Measurements from ENCODE around the gene IGSF3.
"Not testable (repeated sequence)": the region's sequence is repeated elsewhere in the genome, so short reads cannot be mapped to it uniquely, and the experiment has no call there.

The IGSF3 gene

DNA sequence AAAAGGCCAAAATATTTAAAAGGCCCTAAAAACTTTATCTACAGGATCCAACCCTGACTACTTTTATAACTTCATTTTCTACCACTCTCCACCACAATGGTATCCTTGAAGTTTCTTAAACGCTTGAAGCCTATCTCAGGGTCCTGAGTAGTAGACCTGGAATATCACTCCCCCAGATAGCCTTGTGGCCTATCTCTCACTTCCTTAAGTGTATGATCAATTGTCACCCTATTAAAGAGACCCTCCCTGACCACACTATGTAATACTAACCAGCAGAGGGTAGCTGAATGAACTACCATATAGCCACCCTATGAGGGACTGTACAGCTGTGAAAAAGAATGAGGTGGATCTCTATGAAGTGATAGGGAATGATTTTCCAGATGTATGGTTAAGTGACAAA, 102.3 kb downstream of the IGSF3 start:
- TF ChIP-seq SUZ12 (IDR thresholded peaks at IDR 0.05; ENCODE audit: extremely low read depth, insufficient read depth, insufficient read length) (no peak), ZNF274 (IDR thresholded peaks at IDR 0.05; ENCODE audit: low read depth, low read length) (no peak), YY1 (IDR thresholded peaks at IDR 0.05; ENCODE audit: insufficient read depth, insufficient read length) (no peak)
- no peak for DNase-seq (ENCODE audit: low read depth, low spot score)
- Histone ChIP-seq H3K4me1 (ENCODE audit: insufficient read depth, insufficient read length) (peaks cover 5% of the 10 kb centered on the region), H3K9me3 (ENCODE audit: insufficient read depth, low read length) (peaks cover 33% of the 10 kb centered on the region), H3K4me3 (ENCODE audit: insufficient read length, low read depth) (no peak overlapping the region), H3K27me3 (ENCODE audit: insufficient read depth, insufficient read length) (no peaks in the 10 kb centered on the region), H3K36me3 (ENCODE audit: insufficient read depth, insufficient read length, low read length) (peaks cover 7% of the 10 kb centered on the region), H3K9ac (ENCODE audit: insufficient read length, low read depth) (no peak overlapping the region)

DNA sequence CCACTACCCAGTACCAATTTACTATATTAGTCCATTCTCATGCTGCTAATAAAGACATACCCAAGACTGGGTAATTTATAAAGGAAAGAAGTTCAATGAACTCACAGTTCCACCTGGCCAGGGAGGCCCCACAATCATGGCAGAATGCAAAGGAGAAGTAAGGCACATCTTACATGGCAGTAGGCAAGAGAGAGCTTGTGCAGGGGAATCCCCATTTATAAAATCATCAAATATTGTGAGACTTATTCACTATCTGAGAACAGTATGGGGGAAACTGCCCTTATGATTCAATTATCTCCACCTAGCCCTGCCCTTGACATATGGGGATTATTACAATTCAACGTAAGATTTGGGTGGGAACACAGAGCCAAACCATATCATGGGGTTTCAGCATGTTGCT, 103.1 kb downstream of the IGSF3 start:
- H3K9ac ChIP-seq (ENCODE audit: insufficient read length, low read depth), result no peak overlapping the region
- H3K4me3 ChIP-seq (ENCODE audit: insufficient read length, low read depth), result no peak overlapping the region
- H3K27me3 ChIP-seq (ENCODE audit: insufficient read depth, insufficient read length), result no peaks in the 10 kb centered on the region
- peaks cover 33% of the 10 kb centered on the region for H3K9me3 ChIP-seq (ENCODE audit: insufficient read depth, low read length)
- TF ChIP-seq SUZ12 (IDR thresholded peaks at IDR 0.05; ENCODE audit: extremely low read depth, insufficient read depth, insufficient read length) (no peak), ZNF274 (IDR thresholded peaks at IDR 0.05; ENCODE audit: low read depth, low read length) (no peak), YY1 (IDR thresholded peaks at IDR 0.05; ENCODE audit: insufficient read depth, insufficient read length) (no peak)
- peaks cover 7% of the 10 kb centered on the region for H3K36me3 ChIP-seq (ENCODE audit: insufficient read depth, insufficient read length, low read length)
- no peaks in the 10 kb centered on the region for H3K4me1 ChIP-seq (ENCODE audit: insufficient read depth, insufficient read length)
- no peak for DNase-seq (ENCODE audit: low read depth, low spot score)

DNA sequence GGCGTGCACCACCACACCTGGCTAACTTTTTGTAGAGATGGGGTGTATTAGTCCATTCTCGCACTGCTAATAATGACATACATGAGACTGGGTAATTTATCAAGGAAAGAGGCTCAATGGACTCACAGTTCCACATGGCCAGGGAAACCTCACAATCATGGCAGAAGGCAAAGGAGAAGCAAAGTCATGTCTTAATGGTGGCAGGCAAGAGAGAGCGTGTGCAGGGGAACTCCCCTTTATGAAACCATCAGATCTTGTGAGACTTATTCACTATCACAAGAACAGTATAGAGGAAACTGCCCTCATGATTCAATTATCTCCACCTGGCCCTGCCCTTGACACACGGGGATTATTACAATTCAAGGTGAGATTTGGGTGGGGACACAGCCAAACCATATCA, 105.1 kb downstream of the IGSF3 start:
- H3K27me3 ChIP-seq (ENCODE audit: insufficient read depth, insufficient read length); H3K4me3 ChIP-seq (ENCODE audit: insufficient read length, low read depth); H3K36me3 ChIP-seq (ENCODE audit: insufficient read depth, insufficient read length, low read length); H3K9ac ChIP-seq (ENCODE audit: insufficient read length, low read depth); DNase-seq (ENCODE audit: low read depth, low spot score); H3K4me1 ChIP-seq (ENCODE audit: insufficient read depth, insufficient read length): not testable (repeated sequence)
- peaks cover 33% of the 10 kb centered on the region for H3K9me3 ChIP-seq (ENCODE audit: insufficient read depth, low read length)

DNA sequence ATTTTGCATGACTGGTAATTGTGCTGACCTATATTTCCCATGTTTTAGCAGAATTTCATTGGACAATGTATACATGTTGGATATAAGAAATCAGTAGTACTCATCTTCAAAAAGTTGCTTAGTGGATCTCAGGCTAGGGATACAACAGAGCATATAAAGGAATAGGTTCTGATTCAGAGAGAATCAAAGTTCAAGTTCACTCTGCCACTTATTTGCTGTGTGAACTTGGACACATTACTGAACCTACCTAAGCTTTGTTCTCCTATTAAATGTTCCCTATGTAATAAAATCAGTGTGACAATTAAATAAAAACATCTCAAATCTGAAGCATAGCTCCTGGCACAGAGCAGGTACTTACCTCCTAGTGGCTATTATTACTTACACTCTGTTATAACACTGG, 106.0 kb downstream of the IGSF3 start:
- H3K9ac ChIP-seq (ENCODE audit: insufficient read length, low read depth), result no peak overlapping the region
- no peak for DNase-seq (ENCODE audit: low read depth, low spot score)
- no peak overlapping the region for H3K4me3 ChIP-seq (ENCODE audit: insufficient read length, low read depth)
- TF ChIP-seq ZNF274 (IDR thresholded peaks at IDR 0.05; ENCODE audit: low read depth, low read length) (no peak), SUZ12 (IDR thresholded peaks at IDR 0.05; ENCODE audit: extremely low read depth, insufficient read depth, insufficient read length) (no peak), YY1 (IDR thresholded peaks at IDR 0.05; ENCODE audit: insufficient read depth, insufficient read length) (no peak)
- H3K27me3 ChIP-seq (ENCODE audit: insufficient read depth, insufficient read length), result no peaks in the 10 kb centered on the region
- H3K9me3 ChIP-seq (ENCODE audit: insufficient read depth, low read length), result peaks cover 33% of the 10 kb centered on the region
- H3K36me3 ChIP-seq (ENCODE audit: insufficient read depth, insufficient read length, low read length), result peaks cover 2% of the 10 kb centered on the region
- H3K4me1 ChIP-seq (ENCODE audit: insufficient read depth, insufficient read length), result no peaks in the 10 kb centered on the region

DNA sequence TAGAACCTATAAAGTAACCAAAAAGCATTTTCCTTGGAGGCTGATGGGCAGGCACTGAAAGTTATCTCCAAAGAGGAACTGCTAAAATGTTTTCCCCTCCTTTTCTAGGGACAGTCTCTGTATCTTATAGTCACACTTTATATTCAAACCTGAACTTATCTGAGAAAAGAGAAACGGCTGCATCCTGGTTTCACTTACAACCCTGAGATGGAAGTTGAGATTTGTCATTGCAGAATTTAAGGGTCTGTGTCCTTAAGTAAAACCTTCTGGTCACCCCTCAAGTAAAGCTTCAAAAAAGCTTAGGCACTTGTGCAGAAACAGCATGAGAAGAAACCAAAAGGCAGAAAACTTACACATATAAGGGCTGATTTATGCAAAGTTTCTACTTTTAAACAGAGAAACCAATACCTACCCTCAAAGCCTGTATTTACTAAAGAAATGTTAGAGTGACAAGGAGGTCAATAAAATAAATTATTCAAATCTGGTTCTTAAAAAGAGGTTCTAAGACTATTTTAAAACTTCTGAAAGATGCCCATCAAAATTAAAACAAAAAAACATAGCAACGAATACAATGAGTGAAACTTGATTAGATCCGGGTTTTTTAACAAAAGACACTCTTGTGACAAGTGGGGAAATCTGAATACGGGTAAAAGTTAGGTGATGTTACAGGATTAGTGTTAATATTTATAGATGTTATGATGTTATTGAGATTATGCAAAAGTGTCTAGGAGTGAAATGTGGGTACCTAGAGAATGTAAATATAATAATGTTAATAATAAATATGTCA, 106.6 kb downstream of the IGSF3 start:
- Histone ChIP-seq H3K4me3 (ENCODE audit: insufficient read length, low read depth) (no peak overlapping the region), H3K4me1 (ENCODE audit: insufficient read depth, insufficient read length) (no peaks in the 10 kb centered on the region), H3K36me3 (ENCODE audit: insufficient read depth, insufficient read length, low read length) (peaks cover 2% of the 10 kb centered on the region), H3K9me3 (ENCODE audit: insufficient read depth, low read length) (peaks cover 33% of the 10 kb centered on the region), H3K27me3 (ENCODE audit: insufficient read depth, insufficient read length) (no peaks in the 10 kb centered on the region), H3K9ac (ENCODE audit: insufficient read length, low read depth) (no peak overlapping the region)
- no peak for TF ChIP-seq ZNF274 (IDR thresholded peaks at IDR 0.05; ENCODE audit: low read depth, low read length)
- TF ChIP-seq SUZ12 (IDR thresholded peaks at IDR 0.05; ENCODE audit: extremely low read depth, insufficient read depth, insufficient read length), result no peak
- no peak for DNase-seq (ENCODE audit: low read depth, low spot score)

DNA sequence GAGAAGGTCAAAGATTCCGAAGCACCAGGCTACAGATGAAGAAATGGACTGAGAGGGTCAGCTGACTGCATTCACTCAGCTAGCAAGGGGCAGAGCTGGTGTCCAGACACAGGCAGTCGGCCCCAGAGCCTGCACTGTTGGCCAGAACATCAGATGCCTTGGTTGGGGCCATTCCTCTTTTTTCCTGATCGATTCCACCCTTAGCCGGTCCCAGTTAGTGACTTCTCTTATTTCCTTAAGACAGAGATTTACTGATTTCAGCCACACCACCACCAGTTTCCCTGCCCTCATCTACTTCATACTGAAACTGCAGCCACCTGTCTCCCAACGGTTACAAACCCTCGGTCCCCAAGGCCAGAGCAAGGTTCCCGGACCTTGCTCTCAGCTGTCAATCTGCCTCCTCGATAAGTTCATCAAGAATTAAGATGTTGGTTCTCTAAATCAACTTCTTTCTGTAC, 108.2 kb downstream of the IGSF3 start:
- DNase-seq (ENCODE audit: low read depth, low spot score), result no peak
- TF ChIP-seq YY1 (IDR thresholded peaks at IDR 0.05; ENCODE audit: insufficient read depth, insufficient read length), result no peak
- no peak for TF ChIP-seq SUZ12 (IDR thresholded peaks at IDR 0.05; ENCODE audit: extremely low read depth, insufficient read depth, insufficient read length)
- TF ChIP-seq ZNF274 (IDR thresholded peaks at IDR 0.05; ENCODE audit: low read depth, low read length), result no peak
- peaks cover 2% of the 10 kb centered on the region for H3K36me3 ChIP-seq (ENCODE audit: insufficient read depth, insufficient read length, low read length)
- H3K9me3 ChIP-seq (ENCODE audit: insufficient read depth, low read length), result peaks cover 22% of the 10 kb centered on the region
- no peak overlapping the region for H3K9ac ChIP-seq (ENCODE audit: insufficient read length, low read depth)
- H3K4me1 ChIP-seq (ENCODE audit: insufficient read depth, insufficient read length), result no peaks in the 10 kb centered on the region
- no peaks in the 10 kb centered on the region for H3K27me3 ChIP-seq (ENCODE audit: insufficient read depth, insufficient read length)
- no peak overlapping the region for H3K4me3 ChIP-seq (ENCODE audit: insufficient read length, low read depth)

DNA sequence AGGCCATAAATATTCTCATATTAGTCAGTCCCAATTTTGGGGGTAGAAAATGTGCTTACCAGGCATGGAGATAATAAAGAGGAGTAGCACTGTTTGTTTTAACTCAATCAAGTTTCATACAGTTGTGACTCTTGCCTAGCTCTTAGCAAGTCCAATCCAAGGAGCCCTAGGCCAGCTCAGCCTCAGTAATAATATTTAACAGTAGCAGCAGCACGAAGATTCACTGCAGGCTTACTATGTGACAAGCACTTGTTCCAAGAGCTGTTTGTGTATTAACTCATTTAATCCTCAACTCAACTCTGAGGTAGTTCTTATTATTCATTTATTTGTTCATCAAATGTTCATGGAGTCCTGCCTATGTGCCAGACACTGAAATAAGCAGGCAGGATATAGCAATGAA, 109.0 kb downstream of the IGSF3 start:
- peaks cover 2% of the 10 kb centered on the region for H3K36me3 ChIP-seq (ENCODE audit: insufficient read depth, insufficient read length, low read length)
- TF ChIP-seq SUZ12 (IDR thresholded peaks at IDR 0.05; ENCODE audit: extremely low read depth, insufficient read depth, insufficient read length) (no peak), ZNF274 (IDR thresholded peaks at IDR 0.05; ENCODE audit: low read depth, low read length) (no peak)
- no peak overlapping the region for H3K4me3 ChIP-seq (ENCODE audit: insufficient read length, low read depth)
- no peaks in the 10 kb centered on the region for H3K27me3 ChIP-seq (ENCODE audit: insufficient read depth, insufficient read length)
- H3K9ac ChIP-seq (ENCODE audit: insufficient read length, low read depth), result no peak overlapping the region
- H3K4me1 ChIP-seq (ENCODE audit: insufficient read depth, insufficient read length), result peaks cover under 1% of the 10 kb centered on the region
- H3K9me3 ChIP-seq (ENCODE audit: insufficient read depth, low read length), result peaks cover 14% of the 10 kb centered on the region
- DNase-seq (ENCODE audit: low read depth, low spot score), result no peak

Data from NT2/D1 (cell line).